PC-3 (cell line): ENCODE measurements around the gene CIC.

Experiments used
- EZH2 ChIP-seq: fragments of 300-600 bp; sonication (generic); IDR thresholded peaks from one replicate; pipeline ENCODE4 v1.6.1; 2017; ENCODE audit warnings: antibody characterized with exemption, mild to moderate bottlenecking, low read length; ENCODE audit not compliant: unreplicated experiment
- TF ChIP-seq, protein P1 (sequence below): fragments of 300-600 bp; sonication (generic); conservative IDR thresholded peaks from 2 replicates; pipeline ENCODE4 v1.5.1; 2017; ENCODE audit warnings: antibody characterized with exemption, low read depth, mild to moderate bottlenecking, low read length

DNA sequence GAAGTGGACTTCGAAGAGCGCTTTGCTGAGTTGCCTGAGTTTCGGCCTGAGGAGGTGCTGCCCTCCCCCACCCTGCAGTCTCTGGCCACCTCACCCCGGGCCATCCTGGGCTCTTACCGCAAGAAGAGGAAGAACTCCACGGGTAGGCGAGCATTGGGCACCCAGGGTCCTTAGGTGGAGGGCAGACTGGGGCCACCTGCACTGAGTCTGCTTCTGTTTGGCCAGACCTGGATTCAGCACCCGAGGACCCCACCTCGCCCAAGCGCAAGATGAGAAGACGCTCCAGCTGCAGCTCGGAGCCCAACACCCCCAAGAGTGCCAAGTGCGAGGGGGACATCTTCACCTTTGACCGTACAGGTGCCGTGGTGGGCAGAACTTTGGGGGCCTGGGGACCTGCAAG lies 24.9 kb downstream of the CIC start:
- TF ChIP-seq, protein P1, sequence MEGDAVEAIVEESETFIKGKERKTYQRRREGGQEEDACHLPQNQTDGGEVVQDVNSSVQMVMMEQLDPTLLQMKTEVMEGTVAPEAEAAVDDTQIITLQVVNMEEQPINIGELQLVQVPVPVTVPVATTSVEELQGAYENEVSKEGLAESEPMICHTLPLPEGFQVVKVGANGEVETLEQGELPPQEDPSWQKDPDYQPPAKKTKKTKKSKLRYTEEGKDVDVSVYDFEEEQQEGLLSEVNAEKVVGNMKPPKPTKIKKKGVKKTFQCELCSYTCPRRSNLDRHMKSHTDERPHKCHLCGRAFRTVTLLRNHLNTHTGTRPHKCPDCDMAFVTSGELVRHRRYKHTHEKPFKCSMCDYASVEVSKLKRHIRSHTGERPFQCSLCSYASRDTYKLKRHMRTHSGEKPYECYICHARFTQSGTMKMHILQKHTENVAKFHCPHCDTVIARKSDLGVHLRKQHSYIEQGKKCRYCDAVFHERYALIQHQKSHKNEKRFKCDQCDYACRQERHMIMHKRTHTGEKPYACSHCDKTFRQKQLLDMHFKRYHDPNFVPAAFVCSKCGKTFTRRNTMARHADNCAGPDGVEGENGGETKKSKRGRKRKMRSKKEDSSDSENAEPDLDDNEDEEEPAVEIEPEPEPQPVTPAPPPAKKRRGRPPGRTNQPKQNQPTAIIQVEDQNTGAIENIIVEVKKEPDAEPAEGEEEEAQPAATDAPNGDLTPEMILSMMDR, result no peak
- no peak for TF ChIP-seq EZH2
